GM23338 (cell line): ENCODE data around the gene PTCD2. TPM values are rescaled to one million over a fixed set of nuclear protein-coding genes. Genes with fewer than 3 reads are reported as not detected.
"Not testable (repeated sequence)": the region's sequence is repeated elsewhere in the genome, so short reads cannot be mapped to it uniquely, and the experiment has no call there.

Experiments
- ATAC-seq: fragments of 200-7000 bp; cut with Tn5 transposase; 3 replicates; pipeline ENCODE4 v1.9.1; 2020
- DNase-seq: peaks from one replicate; pipeline ENCODE4 v3.0.0-alpha.2; 2015; ENCODE audit warnings: low spot score
- H2AFZ ChIP-seq: fragments of 200-600 bp; sonication (generic); 2 replicates; pipeline ENCODE4 v1.8.0; 2016; ENCODE audit warnings: antibody characterized with exemption, mild to moderate bottlenecking, moderate library complexity
- H3F3A ChIP-seq: fragments of 200-600 bp; sonication (generic); replicated peaks from 2 replicates; pipeline ENCODE4 v1.8.0; 2017; ENCODE audit warnings: antibody characterized with exemption, mixed run types, low read depth
- H3K27ac ChIP-seq: fragments of 200-600 bp; sonication (generic); 2 replicates; pipeline ENCODE4 v1.6.1; 2016; ENCODE audit warnings: low read depth
- H3K27me3 ChIP-seq: fragments of 200-600 bp; sonication (generic); 2 replicates; pipeline ENCODE4 v1.8.0; 2016; ENCODE audit warnings: mild to moderate bottlenecking, mixed run types, moderate library complexity; ENCODE audit not compliant: insufficient read depth
- H3K36me3 ChIP-seq: fragments of 200-600 bp; sonication (generic); 2 replicates; pipeline ENCODE4 v1.8.0; 2016; ENCODE audit warnings: mild to moderate bottlenecking; ENCODE audit not compliant: insufficient read depth
- H3K4me1 ChIP-seq: fragments of 200-600 bp; sonication (generic); 2 replicates; pipeline ENCODE4 v1.8.0; 2016; ENCODE audit warnings: mild to moderate bottlenecking, moderate library complexity; ENCODE audit not compliant: insufficient read depth
- H3K4me2 ChIP-seq: fragments of 200-600 bp; sonication (generic); 2 replicates; pipeline ENCODE4 v1.7.1; 2017; ENCODE audit warnings: mixed run types
- H3K4me3 ChIP-seq: fragments of 200-600 bp; sonication (generic); 2 replicates; pipeline ENCODE4 v1.6.1; 2016; ENCODE audit warnings: mixed run types
- H3K79me2 ChIP-seq: fragments of 200-600 bp; sonication (generic); replicated peaks from 2 replicates; pipeline ENCODE4 v1.8.0; 2017; ENCODE audit warnings: mild to moderate bottlenecking; ENCODE audit not compliant: insufficient read depth
- H3K9me2 ChIP-seq: fragments of 200-600 bp; sonication (generic); 2 replicates; pipeline ENCODE4 v1.8.0; 2017; ENCODE audit not compliant: insufficient read depth
- H4K20me1 ChIP-seq: fragments of 200-600 bp; sonication (generic); replicated peaks from 2 replicates; pipeline ENCODE4 v1.8.0; 2017; ENCODE audit warnings: mild to moderate bottlenecking; ENCODE audit not compliant: insufficient read depth
- H3K27ac Mint-ChIP-seq: 2 replicates; pipeline ENCODE4 v1.8.0; 2020; ENCODE audit warnings: inconsistent platforms, mild to moderate bottlenecking, moderate library complexity, mixed read lengths
- H3K27me3 Mint-ChIP-seq: 3 replicates; pipeline ENCODE4 v1.8.0; 2022; ENCODE audit warnings: low read depth, mild to moderate bottlenecking, moderate library complexity, mixed read lengths, inconsistent platforms; ENCODE audit not compliant: insufficient read depth, poor library complexity
- H3K36me3 Mint-ChIP-seq: 3 replicates; pipeline ENCODE4 v1.8.0; 2021; ENCODE audit warnings: low read depth, mild to moderate bottlenecking, inconsistent platforms, moderate library complexity, mixed read lengths
- H3K4me1 Mint-ChIP-seq: 3 replicates; pipeline ENCODE4 v1.8.0; 2020; ENCODE audit warnings: mild to moderate bottlenecking, inconsistent platforms, mixed read lengths
- H3K4me3 Mint-ChIP-seq: 3 replicates; pipeline ENCODE4 v1.8.0; 2021; ENCODE audit warnings: moderate library complexity, mild to moderate bottlenecking, inconsistent platforms, mixed read lengths
- H3K9me3 Mint-ChIP-seq: 3 replicates; pipeline ENCODE4 v1.8.0; 2020; ENCODE audit warnings: moderate library complexity, mild to moderate bottlenecking, inconsistent platforms, mixed read lengths
- REST ChIP-seq: IDR thresholded peaks from one replicate; pipeline ENCODE4 v1.6.1; 2018; ENCODE audit warnings: antibody characterized with exemption; ENCODE audit not compliant: unreplicated experiment
- polyA plus RNA-seq: library from polyadenylated mRNA; unstranded; fragments of >200 nt; fragmentation: Nextera tagmentation; extraction: Ambion mirVana; gene quantifications from 2 replicates; pipeline ENCODE4 v1.2.1, GENCODE V29; 2016
- total RNA-seq: library from RNA; depleted of rRNA; stranded (reverse); fragments of >200 nt; shearing (Covaris generic); gene quantifications from 2 replicates; pipeline ENCODE4 v1.2.3, GENCODE V29; 2014
- TF ChIP-seq, protein P1 (sequence below), 2 experiments: fragments of 200-600 bp in 1 of 2; sonication (generic) in 1 of 2; conservative IDR thresholded peaks; 2 replicates each; pipeline versions ENCODE4 v1.5.1 to v1.6.1; 2016 to 2017; ENCODE audit warnings: antibody characterized with exemption in 2 of 2, low read depth in 2 of 2, mild to moderate bottlenecking in 2 of 2, moderate library complexity in 1 of 2

Gene PTCD2
- total and polyA plus RNA-seq, 2 experiments from 2014 or later: 8.8 to 14.5 TPM

DNA sequence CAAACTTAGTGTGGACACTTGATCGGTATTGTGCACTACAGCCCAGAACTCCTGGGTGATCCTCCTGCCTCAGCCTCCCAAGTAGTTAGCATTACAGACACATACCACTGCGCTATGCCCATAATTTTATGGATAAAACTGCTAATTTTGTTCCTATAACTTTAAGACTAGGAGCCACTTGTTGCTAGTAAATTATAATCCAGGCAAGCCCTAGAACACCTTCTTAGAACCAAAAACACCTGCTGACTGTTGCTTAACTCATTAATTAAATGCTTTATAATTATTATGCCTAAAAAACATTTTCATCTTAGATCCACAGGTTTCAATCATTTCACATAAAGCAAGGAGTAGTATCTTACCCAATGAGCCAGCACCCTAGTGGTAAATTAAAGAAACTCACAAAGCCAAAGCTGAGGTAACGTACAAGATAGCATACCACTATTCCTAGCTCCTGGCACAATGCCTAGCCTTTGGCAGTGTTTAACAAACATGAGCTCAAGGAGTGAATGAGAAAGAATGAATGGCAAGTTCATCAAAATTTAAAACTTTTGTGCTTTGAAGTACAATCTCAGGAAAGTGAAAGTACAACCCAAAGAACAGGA is 5.5 kb upstream of the PTCD2 start:
- peaks cover 8% of the 10 kb centered on the region; the same call in 1 of the 2 replicates for H3K36me3 ChIP-seq
- H3K4me1 ChIP-seq: no peaks in the 10 kb centered on the region
- Mint-ChIP-seq H3K9me3 (no peaks in the 10 kb centered on the region), H3K4me1 (peaks cover 8% of the 10 kb centered on the region), H3K27me3 (no peaks in the 10 kb centered on the region), H3K36me3 (peaks cover 49% of the 10 kb centered on the region), H3K27ac (no peak overlapping the region; the same call in 1 of the 2 replicates), H3K4me3 (no peak overlapping the region)
- H3K27me3 ChIP-seq: no peaks in the 10 kb centered on the region
- H4K20me1 ChIP-seq: no peaks in the 10 kb centered on the region; the same call in 1 of the 2 replicates
- no peaks in the 10 kb centered on the region for H3K9me2 ChIP-seq
- no peak for TF ChIP-seq REST
- TF ChIP-seq, protein P1, sequence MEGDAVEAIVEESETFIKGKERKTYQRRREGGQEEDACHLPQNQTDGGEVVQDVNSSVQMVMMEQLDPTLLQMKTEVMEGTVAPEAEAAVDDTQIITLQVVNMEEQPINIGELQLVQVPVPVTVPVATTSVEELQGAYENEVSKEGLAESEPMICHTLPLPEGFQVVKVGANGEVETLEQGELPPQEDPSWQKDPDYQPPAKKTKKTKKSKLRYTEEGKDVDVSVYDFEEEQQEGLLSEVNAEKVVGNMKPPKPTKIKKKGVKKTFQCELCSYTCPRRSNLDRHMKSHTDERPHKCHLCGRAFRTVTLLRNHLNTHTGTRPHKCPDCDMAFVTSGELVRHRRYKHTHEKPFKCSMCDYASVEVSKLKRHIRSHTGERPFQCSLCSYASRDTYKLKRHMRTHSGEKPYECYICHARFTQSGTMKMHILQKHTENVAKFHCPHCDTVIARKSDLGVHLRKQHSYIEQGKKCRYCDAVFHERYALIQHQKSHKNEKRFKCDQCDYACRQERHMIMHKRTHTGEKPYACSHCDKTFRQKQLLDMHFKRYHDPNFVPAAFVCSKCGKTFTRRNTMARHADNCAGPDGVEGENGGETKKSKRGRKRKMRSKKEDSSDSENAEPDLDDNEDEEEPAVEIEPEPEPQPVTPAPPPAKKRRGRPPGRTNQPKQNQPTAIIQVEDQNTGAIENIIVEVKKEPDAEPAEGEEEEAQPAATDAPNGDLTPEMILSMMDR (conservative IDR thresholded peaks at IDR 0.05; ENCODE audit: low read depth in 2 of 2): peak in 1 of 2 experiments; percentile 24; a peak in 1 of 4 replicates
- peaks cover 67% of the 10 kb centered on the region for H3K79me2 ChIP-seq
- no peaks in the 10 kb centered on the region for H3F3A ChIP-seq
- no peak overlapping the region for H3K4me3 ChIP-seq
- H2AFZ ChIP-seq: no peak overlapping the region
- H3K4me2 ChIP-seq: no peak overlapping the region
- no peak overlapping the region for H3K27ac ChIP-seq
- peak; percentile 67 for ATAC-seq
- DNase-seq: peak; percentile 37

DNA sequence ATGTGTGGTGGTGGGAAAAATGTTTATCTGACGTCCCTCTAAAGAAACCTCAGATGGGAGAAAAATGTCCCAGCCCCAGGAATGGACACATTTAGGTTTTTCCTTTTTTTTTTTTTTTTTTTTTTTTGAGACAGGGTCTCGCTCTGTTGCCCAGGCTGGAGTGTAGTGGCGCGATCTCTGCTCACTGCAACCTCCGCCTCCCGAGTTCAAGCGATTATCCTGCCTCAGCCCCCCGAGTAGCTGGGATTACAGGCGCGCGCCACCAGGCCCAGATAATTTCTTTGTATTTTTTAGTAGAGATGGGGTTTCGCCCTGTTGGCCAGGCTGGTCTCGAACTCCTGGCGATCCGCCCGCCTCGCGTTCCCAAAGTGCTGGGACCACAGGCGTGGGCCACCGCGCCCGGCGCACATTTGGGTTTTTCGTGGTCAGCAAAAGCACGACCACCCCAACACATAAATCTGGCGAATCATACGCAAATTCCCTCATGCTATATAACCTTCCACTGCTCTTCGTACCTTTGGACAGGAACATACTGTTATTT is 668 bp upstream of the PTCD2 start:
- Histone ChIP-seq H3K79me2 (peaks cover 61% of the 10 kb centered on the region), H3K4me2 (peak overlapping the region; percentile 77), H3K27ac (peak overlapping the region; percentile 88), H2AFZ (peak overlapping the region; percentile 28), H3K4me3 (peak overlapping the region; percentile 88)
- not testable (repeated sequence) for H3K9me2 ChIP-seq, H3F3A ChIP-seq, H3K9me3 Mint-ChIP-seq, H4K20me1 ChIP-seq, H3K27me3 Mint-ChIP-seq, H3K27me3 ChIP-seq, H3K36me3 ChIP-seq, H3K4me1 ChIP-seq, DNase-seq, ATAC-seq
- Mint-ChIP-seq H3K36me3 (peaks cover 30% of the 10 kb centered on the region), H3K27ac (peak overlapping the region; percentile 99), H3K4me1 (peaks cover 24% of the 10 kb centered on the region), H3K4me3 (peak overlapping the region; percentile 99)
